HepG2 (cell line): ENCODE results near the gene TOP2B. TPM values are rescaled to one million over a fixed set of nuclear protein-coding genes. Genes with fewer than 3 reads are reported as not detected.
A peak's percentile ranks its signal among the peaks of the same experiment; 100 is the strongest.

Source experiments
- CCDC6 ChIP-seq: sonication (generic); formaldehyde crosslinking; IDR thresholded peaks from 2 replicates; pipeline ENCODE4 v1.8.1; 2022; ENCODE audit warnings: mild to moderate bottlenecking, missing genetic modification reagents, moderate library complexity
- E2F5 ChIP-seq: sonication (generic); formaldehyde crosslinking; conservative IDR thresholded peaks from 2 replicates; pipeline ENCODE4 v1.4.0; 2020; ENCODE audit warnings: missing genetic modification reagents
- EP300 ChIP-seq, 3 experiments: sonication (generic) in 1 of 3; formaldehyde crosslinking in 1 of 3; IDR thresholded peaks; 2 replicates each; pipeline versions ENCODE4 v1.5.1 to v1.6.1; 2011 to 2020; ENCODE audit warnings: low read depth in 2 of 3, low read length in 2 of 3, borderline replicate concordance in 1 of 3, improper control_type of control experiment in 1 of 3, mild to moderate bottlenecking in 1 of 3, missing genetic modification reagents in 1 of 3, moderate library complexity in 1 of 3
- FIP1L1 ChIP-seq: fragments of 200-400 bp; formaldehyde crosslinking; IDR thresholded peaks from 2 replicates; pipeline ENCODE4 v1.6.1; 2018; ENCODE audit warnings: low read depth, mild to moderate bottlenecking, low read length, moderate library complexity, borderline replicate concordance; ENCODE audit not compliant: insufficient read depth
- IKZF1 ChIP-seq: fragments of 450-650 bp; IDR thresholded peaks from 2 replicates; pipeline ENCODE4 v1.7.1; 2016
- KAT8 ChIP-seq: IDR thresholded peaks from 2 replicates; pipeline ENCODE4 v1.6.1; 2016; ENCODE audit warnings: missing genetic modification reagents, missing compliant biosample characterization
- PHF21A ChIP-seq: sonication (generic); formaldehyde crosslinking; IDR thresholded peaks from 2 replicates; pipeline ENCODE4 v1.5.0; 2020; ENCODE audit warnings: mild to moderate bottlenecking, missing genetic modification reagents
- SMAD1 ChIP-seq: sonication (generic); formaldehyde crosslinking; IDR thresholded peaks from 2 replicates; pipeline ENCODE4 v1.4.0; 2020; ENCODE audit warnings: missing genetic modification reagents, low read depth, mild to moderate bottlenecking, borderline replicate concordance
- SMYD3 ChIP-seq: sonication (generic); formaldehyde crosslinking; IDR thresholded peaks from 2 replicates; pipeline ENCODE4 v1.8.1; 2023; ENCODE audit warnings: mild to moderate bottlenecking, missing genetic modification reagents
- ZNF558 ChIP-seq: sonication (generic); formaldehyde crosslinking; IDR thresholded peaks from 2 replicates; pipeline ENCODE4 v1.9.0; 2022; ENCODE audit warnings: mild to moderate bottlenecking, missing genetic modification reagents, borderline replicate concordance
- ZNF567 ChIP-seq: sonication (generic); formaldehyde crosslinking; IDR thresholded peaks from 2 replicates; pipeline ENCODE4 v1.8.1; 2023; ENCODE audit warnings: mild to moderate bottlenecking, missing genetic modification reagents, borderline replicate concordance
- ZNF607 ChIP-seq: sonication (generic); formaldehyde crosslinking; IDR thresholded peaks from 2 replicates; pipeline ENCODE4 v1.5.1; 2020; ENCODE audit warnings: missing genetic modification reagents, mild to moderate bottlenecking, borderline replicate concordance
- ZNF850 ChIP-seq: sonication (generic); formaldehyde crosslinking; conservative IDR thresholded peaks from 2 replicates; pipeline ENCODE4 v1.9.0; 2021; ENCODE audit warnings: mild to moderate bottlenecking, missing genetic modification reagents
- ZZZ3 ChIP-seq: sonication (generic); formaldehyde crosslinking; IDR thresholded peaks from 2 replicates; pipeline ENCODE4 v1.4.0; 2020; ENCODE audit warnings: missing genetic modification reagents, mild to moderate bottlenecking, borderline replicate concordance
- polyA plus RNA-seq, 8 experiments: library from polyadenylated mRNA; depleted of rRNA in 3 of 8; stranded (reverse) in 7 of 8; unstranded in 1 of 8; fragments of >200 nt; fragmentation: Illumina TruSeq in 4 of 8; extraction: Trizol in 4 of 8; gene quantifications; 2 replicates each; pipeline versions ENCODE4 v1.2.1 to v1.2.3, GENCODE V29; 2011 to 2016; ENCODE audit warnings: low read depth in 4 of 8, missing spikeins in 1 of 8, mixed read lengths in 1 of 8; ENCODE audit not compliant: insufficient read depth in 1 of 8
- total RNA-seq, 5 experiments: library from RNA; depleted of rRNA; stranded (reverse); fragments of >200 nt; fragmentation: Illumina TruSeq; extraction: Trizol; gene quantifications; 2 replicates each; pipeline ENCODE4 v1.2.3, GENCODE V29; 2016; ENCODE audit warnings: low read depth in 1 of 5
- TF ChIP-seq, protein P1 (sequence below), 2 experiments: sonication (generic) in 1 of 2; formaldehyde crosslinking in 1 of 2; IDR thresholded peaks; 2 replicates each; pipeline versions ENCODE4 v1.5.1 to v1.6.1; 2011 to 2020; ENCODE audit warnings: borderline replicate concordance in 1 of 2, low read depth in 1 of 2, low read length in 1 of 2, mild to moderate bottlenecking in 1 of 2, missing genetic modification reagents in 1 of 2, moderate library complexity in 1 of 2
- TF ChIP-seq, protein P2 (sequence below): sonication (generic); formaldehyde crosslinking; IDR thresholded peaks from 2 replicates; pipeline ENCODE4 v1.4.0; 2020; ENCODE audit warnings: missing genetic modification reagents
- TF ChIP-seq, protein P3 (sequence below): sonication (generic); formaldehyde crosslinking; IDR thresholded peaks from 2 replicates; pipeline ENCODE4 v1.4.0; 2020; ENCODE audit warnings: mild to moderate bottlenecking, missing genetic modification reagents
- TF ChIP-seq, protein P4 (sequence below): sonication (generic); formaldehyde crosslinking; IDR thresholded peaks from 2 replicates; pipeline ENCODE4 v1.4.0; 2020; ENCODE audit warnings: missing genetic modification reagents
- TF ChIP-seq, protein P5 (sequence below): IDR thresholded peaks from 2 replicates; pipeline ENCODE4 v1.6.1; 2016; ENCODE audit warnings: missing biosample characterization, missing genetic modification reagents, low read depth

TOP2B gene
- total and polyA plus RNA-seq, 2 of the 13 experiments (the other 11 are each of a cell fraction or from before 2014, with no cell fraction given) = 27.6 to 88.1 TPM

GRCh38 chr3:25663869-25664811 is 567 bp downstream of the TOP2B start (continued):
- TF ChIP-seq, protein P1, sequence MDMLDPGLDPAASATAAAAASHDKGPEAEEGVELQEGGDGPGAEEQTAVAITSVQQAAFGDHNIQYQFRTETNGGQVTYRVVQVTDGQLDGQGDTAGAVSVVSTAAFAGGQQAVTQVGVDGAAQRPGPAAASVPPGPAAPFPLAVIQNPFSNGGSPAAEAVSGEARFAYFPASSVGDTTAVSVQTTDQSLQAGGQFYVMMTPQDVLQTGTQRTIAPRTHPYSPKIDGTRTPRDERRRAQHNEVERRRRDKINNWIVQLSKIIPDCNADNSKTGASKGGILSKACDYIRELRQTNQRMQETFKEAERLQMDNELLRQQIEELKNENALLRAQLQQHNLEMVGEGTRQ (IDR thresholded peaks at IDR 0.05; ENCODE audit: low read depth, low read length) = no peak
- TF ChIP-seq, protein P1 (CRISPR knock-in tag; IDR thresholded peaks at IDR 0.05; ENCODE audit: borderline replicate concordance) = no peak
- TF ChIP-seq PHF21A (CRISPR knock-in tag) (no peak), E2F5 (no peak), ZNF607 (no peak), FIP1L1 (no peak), ZNF567 (no peak), ZNF850 (no peak), IKZF1 (no peak), KAT8 (CRISPR knock-in tag) (no peak), EP300 (IDR thresholded peaks at IDR 0.05; ENCODE audit: low read depth in 2 of 2, low read length in 2 of 2) (no peak), EP300 (CRISPR knock-in tag; IDR thresholded peaks at IDR 0.05; ENCODE audit: borderline replicate concordance) (no peak), SMAD1 (CRISPR knock-in tag) (no peak), CCDC6 (peak; percentile 5; the same call in 1 of the 2 replicates), ZZZ3 (CRISPR knock-in tag) (no peak), ZNF558 (CRISPR knock-in tag) (no peak), SMYD3 (CRISPR knock-in tag) (no peak)
- TF ChIP-seq, protein P2, sequence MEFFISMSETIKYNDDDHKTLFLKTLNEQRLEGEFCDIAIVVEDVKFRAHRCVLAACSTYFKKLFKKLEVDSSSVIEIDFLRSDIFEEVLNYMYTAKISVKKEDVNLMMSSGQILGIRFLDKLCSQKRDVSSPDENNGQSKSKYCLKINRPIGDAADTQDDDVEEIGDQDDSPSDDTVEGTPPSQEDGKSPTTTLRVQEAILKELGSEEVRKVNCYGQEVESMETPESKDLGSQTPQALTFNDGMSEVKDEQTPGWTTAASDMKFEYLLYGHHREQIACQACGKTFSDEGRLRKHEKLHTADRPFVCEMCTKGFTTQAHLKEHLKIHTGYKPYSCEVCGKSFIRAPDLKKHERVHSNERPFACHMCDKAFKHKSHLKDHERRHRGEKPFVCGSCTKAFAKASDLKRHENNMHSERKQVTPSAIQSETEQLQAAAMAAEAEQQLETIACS = no peak
- TF ChIP-seq, protein P3, sequence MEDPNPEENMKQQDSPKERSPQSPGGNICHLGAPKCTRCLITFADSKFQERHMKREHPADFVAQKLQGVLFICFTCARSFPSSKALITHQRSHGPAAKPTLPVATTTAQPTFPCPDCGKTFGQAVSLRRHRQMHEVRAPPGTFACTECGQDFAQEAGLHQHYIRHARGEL = no peak
- TF ChIP-seq, protein P4, sequence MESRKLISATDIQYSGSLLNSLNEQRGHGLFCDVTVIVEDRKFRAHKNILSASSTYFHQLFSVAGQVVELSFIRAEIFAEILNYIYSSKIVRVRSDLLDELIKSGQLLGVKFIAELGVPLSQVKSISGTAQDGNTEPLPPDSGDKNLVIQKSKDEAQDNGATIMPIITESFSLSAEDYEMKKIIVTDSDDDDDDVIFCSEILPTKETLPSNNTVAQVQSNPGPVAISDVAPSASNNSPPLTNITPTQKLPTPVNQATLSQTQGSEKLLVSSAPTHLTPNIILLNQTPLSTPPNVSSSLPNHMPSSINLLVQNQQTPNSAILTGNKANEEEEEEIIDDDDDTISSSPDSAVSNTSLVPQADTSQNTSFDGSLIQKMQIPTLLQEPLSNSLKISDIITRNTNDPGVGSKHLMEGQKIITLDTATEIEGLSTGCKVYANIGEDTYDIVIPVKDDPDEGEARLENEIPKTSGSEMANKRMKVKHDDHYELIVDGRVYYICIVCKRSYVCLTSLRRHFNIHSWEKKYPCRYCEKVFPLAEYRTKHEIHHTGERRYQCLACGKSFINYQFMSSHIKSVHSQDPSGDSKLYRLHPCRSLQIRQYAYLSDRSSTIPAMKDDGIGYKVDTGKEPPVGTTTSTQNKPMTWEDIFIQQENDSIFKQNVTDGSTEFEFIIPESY (CRISPR knock-in tag) = no peak
- TF ChIP-seq, protein P5, sequence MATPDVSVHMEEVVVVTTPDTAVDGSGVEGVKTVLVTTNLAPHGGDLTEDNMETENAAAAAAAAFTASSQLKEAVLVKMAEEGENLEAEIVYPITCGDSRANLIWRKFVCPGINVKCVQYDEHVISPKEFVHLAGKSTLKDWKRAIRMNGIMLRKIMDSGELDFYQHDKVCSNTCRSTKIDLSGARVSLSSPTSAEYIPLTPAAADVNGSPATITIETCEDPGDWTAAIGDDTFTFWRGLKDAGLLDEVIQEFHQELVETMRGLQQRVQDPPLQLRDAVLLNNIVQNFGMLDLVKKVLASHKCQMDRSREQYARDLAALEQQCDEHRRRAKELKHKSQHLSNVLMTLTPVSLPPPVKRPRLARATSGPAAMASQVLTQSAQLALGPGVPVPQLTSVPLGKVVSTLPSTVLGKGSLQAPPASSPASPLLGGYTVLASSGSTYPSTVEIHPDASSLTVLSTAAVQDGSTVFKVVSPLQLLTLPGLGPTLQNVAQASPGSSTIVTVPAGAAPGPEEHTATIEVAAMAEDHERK (CRISPR knock-in tag) = no peak
